SH-SY5Y (cell line): Measurements from ENCODE around the gene FTSJ1.
A peak's percentile ranks its signal among the peaks of the same experiment; 100 is the strongest.

Experiments used
- GATA2 ChIP-seq: IDR thresholded peaks from 2 replicates; pipeline ENCODE4 v1.6.1; 2011; ENCODE audit warnings: mild to moderate bottlenecking, low read depth, low read length
- GATA3 ChIP-seq: IDR thresholded peaks from 2 replicates; pipeline ENCODE4 v1.6.1; 2011; ENCODE audit warnings: low read depth, mild to moderate bottlenecking, low read length, moderate library complexity

- TF ChIP-seq GATA2 = peak; percentile 86
- TF ChIP-seq GATA3 = peak; percentile 50; the same call in 1 of the 2 replicates
These were observed 45.6 kb downstream of the FTSJ1 start, which contains the start of gene EBP for GRCh38 chrX:48521353-48522243.
